ENCODE data around the gene TUSC2.
A peak's percentile ranks its signal among the peaks of the same experiment; 100 is the strongest.

GRCh38 chr3:50327943-50328691 is at the start of gene TUSC2:
- no peak; a peak in 2 of 4 replicates for TF ChIP-seq KLF16 (CRISPR knock-in tag; IDR thresholded peaks at IDR 0.05)
- TF ChIP-seq GLI4 (CRISPR knock-in tag; IDR thresholded peaks at IDR 0.05; ENCODE audit: borderline replicate concordance) = 0 out of 2 replicates have a peak, but pooled peaks have one; percentile 62
- no peak for TF ChIP-seq KDM1A (CRISPR knock-in tag; IDR thresholded peaks at IDR 0.05)

Data from HepG2 (cell line).